Measurements from ENCODE around the gene NCOA3.
A peak's percentile ranks its signal among the peaks of the same experiment; 100 is the strongest.
"Not testable (repeated sequence)": the region's sequence is repeated elsewhere in the genome, so short reads cannot be mapped to it uniquely, and the experiment has no call there.

The NCOA3 gene

GRCh38 chr20:47541355-47541922, 39.8 kb downstream of the NCOA3 start:
- DNase-seq, result no peak

- no peak for DNase-seq
Measured at GRCh38 chr20:47543006-47543431, 41.3 kb downstream of the NCOA3 start.

- DNase-seq, result no peak
Measured at GRCh38 chr20:47544240-47544639, 42.6 kb downstream of the NCOA3 start.

- DNase-seq, result no peak
Measured at GRCh38 chr20:47544852-47545251, 43.2 kb downstream of the NCOA3 start.

GRCh38 chr20:47545499-47545898, 43.8 kb downstream of the NCOA3 start:
- DNase-seq, result no peak

- DNase-seq, result no peak
Measured at GRCh38 chr20:47546184-47547033, 44.7 kb downstream of the NCOA3 start.

- no peak for DNase-seq
Measured at GRCh38 chr20:47547034-47547387, 45.3 kb downstream of the NCOA3 start.

- DNase-seq, result no peak
Measured at GRCh38 chr20:47549671-47550070, 48.0 kb downstream of the NCOA3 start.

GRCh38 chr20:47551222-47551621, 49.5 kb downstream of the NCOA3 start:
- DNase-seq, result no peak

GRCh38 chr20:47551841-47552240, 50.2 kb downstream of the NCOA3 start:
- DNase-seq, result peak; percentile 18

GRCh38 chr20:47552996-47553395, 51.3 kb downstream of the NCOA3 start:
- DNase-seq, result no peak

- not testable (repeated sequence) for DNase-seq
Measured at GRCh38 chr20:47553594-47554235, 52.0 kb downstream of the NCOA3 start.

GRCh38 chr20:47554283-47554682, 52.6 kb downstream of the NCOA3 start:
- not testable (repeated sequence) for DNase-seq

- no peak for DNase-seq
Measured at GRCh38 chr20:47557218-47557617, 55.5 kb downstream of the NCOA3 start.

GRCh38 chr20:47557791-47558190, 56.1 kb downstream of the NCOA3 start:
- no peak for DNase-seq

GRCh38 chr20:47558295-47559066, 56.8 kb downstream of the NCOA3 start:
- DNase-seq, result no peak

GRCh38 chr20:47559141-47559540, 57.5 kb downstream of the NCOA3 start:
- no peak for DNase-seq

- no peak for DNase-seq
Measured at GRCh38 chr20:47561180-47561579, 59.5 kb downstream of the NCOA3 start.

GRCh38 chr20:47561603-47562583, 60.2 kb downstream of the NCOA3 start:
- no peak for DNase-seq

GRCh38 chr20:47566269-47566668, 64.6 kb downstream of the NCOA3 start:
- DNase-seq, result no peak

GRCh38 chr20:47568019-47568418, 66.3 kb downstream of the NCOA3 start:
- DNase-seq, result peak; percentile 52

GRCh38 chr20:47568837-47569410, 67.2 kb downstream of the NCOA3 start:
- DNase-seq, result no peak
